ENCODE results near the gene NAV2.

The NAV2 gene

DNA sequence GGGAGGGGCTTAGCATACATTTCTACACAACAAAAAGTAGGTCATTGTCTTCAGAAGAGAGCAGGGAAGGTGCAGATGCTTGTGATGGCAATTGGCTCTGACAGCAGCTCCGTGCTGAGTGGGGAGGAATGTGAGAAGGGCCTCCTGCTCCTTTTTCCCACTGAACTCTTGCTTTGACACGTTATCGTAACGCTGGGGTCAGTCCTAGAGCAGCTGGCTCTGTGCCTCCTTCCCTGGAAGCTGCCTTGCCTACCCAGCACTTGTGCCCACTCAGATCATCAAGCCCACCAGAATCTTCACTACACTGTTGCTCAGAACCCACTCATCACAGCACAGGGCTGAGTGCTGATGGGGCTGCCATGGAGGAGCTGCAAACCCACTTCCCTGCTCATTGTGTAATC lies 14.9 kb upstream of the NAV2 start:
- no peak for DNase-seq (ENCODE audit: extremely low read depth, low read depth)
- TF ChIP-seq, protein P1, sequence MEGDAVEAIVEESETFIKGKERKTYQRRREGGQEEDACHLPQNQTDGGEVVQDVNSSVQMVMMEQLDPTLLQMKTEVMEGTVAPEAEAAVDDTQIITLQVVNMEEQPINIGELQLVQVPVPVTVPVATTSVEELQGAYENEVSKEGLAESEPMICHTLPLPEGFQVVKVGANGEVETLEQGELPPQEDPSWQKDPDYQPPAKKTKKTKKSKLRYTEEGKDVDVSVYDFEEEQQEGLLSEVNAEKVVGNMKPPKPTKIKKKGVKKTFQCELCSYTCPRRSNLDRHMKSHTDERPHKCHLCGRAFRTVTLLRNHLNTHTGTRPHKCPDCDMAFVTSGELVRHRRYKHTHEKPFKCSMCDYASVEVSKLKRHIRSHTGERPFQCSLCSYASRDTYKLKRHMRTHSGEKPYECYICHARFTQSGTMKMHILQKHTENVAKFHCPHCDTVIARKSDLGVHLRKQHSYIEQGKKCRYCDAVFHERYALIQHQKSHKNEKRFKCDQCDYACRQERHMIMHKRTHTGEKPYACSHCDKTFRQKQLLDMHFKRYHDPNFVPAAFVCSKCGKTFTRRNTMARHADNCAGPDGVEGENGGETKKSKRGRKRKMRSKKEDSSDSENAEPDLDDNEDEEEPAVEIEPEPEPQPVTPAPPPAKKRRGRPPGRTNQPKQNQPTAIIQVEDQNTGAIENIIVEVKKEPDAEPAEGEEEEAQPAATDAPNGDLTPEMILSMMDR (IDR thresholded peaks at IDR 0.05; ENCODE audit: low read depth, low read length): no peak

DNA sequence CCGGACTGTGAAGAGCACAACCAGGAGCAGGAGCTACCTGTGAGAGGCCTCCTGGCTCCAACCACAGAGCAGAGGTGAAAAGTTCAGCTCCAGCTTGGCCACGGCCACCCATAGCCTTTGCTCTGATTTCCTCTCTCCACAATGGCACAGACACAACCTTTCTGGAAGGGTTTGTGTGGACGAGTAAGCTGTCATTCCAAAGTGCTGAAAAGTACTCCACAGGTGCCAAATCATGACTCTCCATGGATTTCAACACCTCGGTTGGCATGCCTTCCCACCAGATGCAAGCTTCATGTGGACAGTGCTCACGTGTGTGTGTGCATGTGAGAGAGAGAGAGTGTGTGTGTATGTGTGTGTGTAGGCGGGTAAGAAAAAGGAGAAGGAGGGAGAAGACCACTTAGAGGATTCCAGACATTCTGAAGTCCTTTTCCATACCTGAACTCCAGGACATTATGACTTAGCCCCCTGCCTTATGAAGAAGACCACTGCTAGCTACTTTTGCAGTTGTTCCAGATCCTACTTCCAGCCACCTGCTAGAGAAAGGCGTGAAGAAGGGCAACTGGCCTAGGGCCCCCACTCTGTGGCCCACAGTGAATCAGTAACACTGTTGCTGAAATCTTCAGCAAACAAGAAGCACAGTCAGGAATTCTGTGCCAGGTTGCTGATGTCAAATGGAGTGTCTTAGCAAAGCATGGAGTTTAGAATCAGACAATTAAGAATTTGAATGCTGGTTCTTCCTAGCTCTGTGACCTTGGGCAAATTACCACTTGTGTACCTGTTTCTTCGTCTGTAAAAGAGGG lies 13.9 kb upstream of the NAV2 start:
- TF ChIP-seq, protein P1 (IDR thresholded peaks at IDR 0.05; ENCODE audit: low read depth, low read length): no peak
- no peak for DNase-seq (ENCODE audit: extremely low read depth, low read depth)

- DNase-seq (ENCODE audit: extremely low read depth, low read depth): no peak
- TF ChIP-seq, protein P1 (IDR thresholded peaks at IDR 0.05; ENCODE audit: low read depth, low read length): no peak
Measured at GRCh38 chr11:19701421-19701820, 11.2 kb upstream of the NAV2 start.

DNA sequence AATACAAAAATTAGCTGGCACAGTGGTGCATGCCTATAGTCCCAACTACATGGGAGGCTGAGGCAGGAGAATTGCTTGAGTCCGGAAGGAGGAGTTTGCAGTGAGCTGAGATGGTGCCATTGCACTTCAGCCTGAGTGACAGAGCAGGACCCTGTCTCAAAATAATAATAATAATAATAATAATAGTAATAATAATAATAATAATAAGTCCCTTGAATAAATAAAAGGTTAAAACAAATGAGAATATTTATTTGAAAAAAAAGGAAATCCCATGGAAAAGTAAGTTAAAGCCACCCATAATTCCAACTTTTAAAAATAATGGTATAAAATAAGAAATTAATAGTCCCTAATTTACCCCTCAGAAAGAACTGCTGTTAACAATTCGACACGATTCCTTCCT lies 10.0 kb upstream of the NAV2 start:
- TF ChIP-seq, protein P1 (IDR thresholded peaks at IDR 0.05; ENCODE audit: low read depth, low read length): no peak
- DNase-seq (ENCODE audit: extremely low read depth, low read depth): no peak

DNA sequence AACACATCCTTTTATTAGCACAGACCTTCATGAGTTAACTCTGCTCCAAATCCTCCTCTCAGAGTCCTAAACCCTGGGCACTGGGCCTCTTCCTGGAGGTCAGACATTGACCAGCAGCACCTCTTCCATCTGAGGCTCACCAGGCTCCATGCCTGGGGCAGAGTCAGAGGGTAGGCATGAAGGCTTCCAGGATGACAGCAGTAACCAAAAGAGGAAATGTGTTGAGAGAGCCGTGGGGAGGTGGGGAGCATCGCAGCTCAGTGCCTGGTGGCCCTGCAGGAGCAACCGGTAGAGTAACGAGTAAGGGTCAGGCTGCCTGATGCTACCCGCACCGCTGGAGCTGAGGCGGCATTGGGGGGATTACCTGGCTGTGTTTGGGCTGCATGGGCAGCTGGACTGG lies 9.4 kb upstream of the NAV2 start:
- TF ChIP-seq, protein P1 (IDR thresholded peaks at IDR 0.05; ENCODE audit: low read depth, low read length): no peak
- no peak for DNase-seq (ENCODE audit: extremely low read depth, low read depth)

DNA sequence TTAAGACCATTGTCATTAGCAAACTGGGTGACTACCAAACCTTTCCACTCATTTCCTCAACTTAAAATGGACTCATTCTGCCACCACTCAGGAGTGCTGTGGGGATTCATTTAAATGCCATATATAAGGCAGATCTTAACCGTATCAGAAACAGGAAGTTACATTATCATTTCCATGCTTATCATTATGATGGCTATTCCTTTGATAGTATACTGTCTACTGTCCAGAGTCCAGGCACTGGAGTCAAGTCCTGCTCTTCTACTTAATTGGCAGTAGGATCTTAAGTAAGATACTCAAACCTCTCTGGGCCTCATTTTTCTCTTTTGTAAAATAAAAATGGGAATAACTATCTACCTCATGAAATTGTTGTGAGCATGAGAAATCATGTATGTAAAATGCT lies 8.4 kb upstream of the NAV2 start:
- DNase-seq (ENCODE audit: extremely low read depth, low read depth): no peak
- TF ChIP-seq, protein P1 (IDR thresholded peaks at IDR 0.05; ENCODE audit: low read depth, low read length): no peak

DNA sequence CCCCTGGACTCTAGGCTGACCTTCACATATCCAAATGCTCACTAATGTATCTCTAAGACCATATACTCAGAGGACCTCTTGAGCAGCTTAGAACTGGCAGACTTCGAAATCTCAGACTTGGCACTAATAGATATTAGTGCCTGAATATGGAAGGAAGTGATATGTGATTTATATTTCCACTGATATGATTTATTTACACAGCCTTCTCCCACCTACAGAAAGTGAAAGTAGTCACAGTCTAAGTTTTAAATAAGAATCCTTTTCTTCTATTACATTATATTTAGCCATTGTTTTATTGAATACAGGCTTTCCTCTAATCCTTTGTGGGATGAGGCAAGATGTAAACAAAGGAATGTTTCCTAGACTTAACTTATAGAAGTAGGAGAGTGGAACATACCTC lies 6.7 kb upstream of the NAV2 start:
- DNase-seq (ENCODE audit: extremely low read depth, low read depth): no peak
- TF ChIP-seq, protein P1 (IDR thresholded peaks at IDR 0.05; ENCODE audit: low read depth, low read length): no peak

All from AG09319 (cell line).